ENCODE data around the gene ZNF235. TPM values are rescaled to one million over a fixed set of nuclear protein-coding genes. Genes with fewer than 3 reads are reported as not detected.

Gene ZNF235
- total RNA-seq, 1 donor = 4.0 TPM

DNA sequence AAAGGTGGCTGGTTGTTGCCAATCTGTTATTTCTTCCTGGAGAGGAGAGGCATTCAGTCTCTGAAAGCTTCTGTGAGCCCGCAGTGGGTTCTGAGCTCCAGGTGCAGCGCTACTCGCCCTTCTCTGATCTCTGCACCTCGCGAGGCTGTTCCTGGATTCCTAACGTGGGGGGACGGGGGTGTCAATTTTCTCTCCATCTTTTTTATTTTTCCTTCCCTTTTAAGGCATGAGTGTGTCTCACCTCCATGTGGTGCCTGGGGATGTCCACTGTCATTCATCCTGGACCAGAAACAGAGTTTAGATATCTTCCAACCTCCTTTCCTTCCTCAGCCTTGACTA, 44.5 kb downstream of the ZNF235 start:
- TF ChIP-seq, protein P1, sequence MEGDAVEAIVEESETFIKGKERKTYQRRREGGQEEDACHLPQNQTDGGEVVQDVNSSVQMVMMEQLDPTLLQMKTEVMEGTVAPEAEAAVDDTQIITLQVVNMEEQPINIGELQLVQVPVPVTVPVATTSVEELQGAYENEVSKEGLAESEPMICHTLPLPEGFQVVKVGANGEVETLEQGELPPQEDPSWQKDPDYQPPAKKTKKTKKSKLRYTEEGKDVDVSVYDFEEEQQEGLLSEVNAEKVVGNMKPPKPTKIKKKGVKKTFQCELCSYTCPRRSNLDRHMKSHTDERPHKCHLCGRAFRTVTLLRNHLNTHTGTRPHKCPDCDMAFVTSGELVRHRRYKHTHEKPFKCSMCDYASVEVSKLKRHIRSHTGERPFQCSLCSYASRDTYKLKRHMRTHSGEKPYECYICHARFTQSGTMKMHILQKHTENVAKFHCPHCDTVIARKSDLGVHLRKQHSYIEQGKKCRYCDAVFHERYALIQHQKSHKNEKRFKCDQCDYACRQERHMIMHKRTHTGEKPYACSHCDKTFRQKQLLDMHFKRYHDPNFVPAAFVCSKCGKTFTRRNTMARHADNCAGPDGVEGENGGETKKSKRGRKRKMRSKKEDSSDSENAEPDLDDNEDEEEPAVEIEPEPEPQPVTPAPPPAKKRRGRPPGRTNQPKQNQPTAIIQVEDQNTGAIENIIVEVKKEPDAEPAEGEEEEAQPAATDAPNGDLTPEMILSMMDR (IDR thresholded peaks at IDR 0.05; ENCODE audit: extremely low read depth, low read depth, low read length) = no peak
- peak; percentile 10 for DNase-seq (ENCODE audit: insufficient read length, low spot score, missing footprints)
- Histone ChIP-seq H3K4me1 (ENCODE audit: insufficient read depth, low read length) (peaks cover 7% of the 10 kb centered on the region), H3K4me3 (ENCODE audit: insufficient read depth, low read length) (peak overlapping the region; percentile 69), H2AFZ (ENCODE audit: low read length) (peak overlapping the region; percentile 91), H3K27ac (ENCODE audit: low read depth, low read length) (no peak overlapping the region), H3K9me3 (ENCODE audit: low read depth, low read length) (peaks cover 3% of the 10 kb centered on the region), H3K36me3 (ENCODE audit: insufficient read depth, low read length) (no peaks in the 10 kb centered on the region), H3K4me2 (ENCODE audit: insufficient read depth, low read length) (peak overlapping the region; percentile 83), H3K79me2 (ENCODE audit: insufficient read depth, low read length) (no peaks in the 10 kb centered on the region), H3K27me3 (ENCODE audit: insufficient read depth, low read length) (no peaks in the 10 kb centered on the region), H4K20me1 (ENCODE audit: insufficient read depth, low read length) (no peaks in the 10 kb centered on the region)

DNA sequence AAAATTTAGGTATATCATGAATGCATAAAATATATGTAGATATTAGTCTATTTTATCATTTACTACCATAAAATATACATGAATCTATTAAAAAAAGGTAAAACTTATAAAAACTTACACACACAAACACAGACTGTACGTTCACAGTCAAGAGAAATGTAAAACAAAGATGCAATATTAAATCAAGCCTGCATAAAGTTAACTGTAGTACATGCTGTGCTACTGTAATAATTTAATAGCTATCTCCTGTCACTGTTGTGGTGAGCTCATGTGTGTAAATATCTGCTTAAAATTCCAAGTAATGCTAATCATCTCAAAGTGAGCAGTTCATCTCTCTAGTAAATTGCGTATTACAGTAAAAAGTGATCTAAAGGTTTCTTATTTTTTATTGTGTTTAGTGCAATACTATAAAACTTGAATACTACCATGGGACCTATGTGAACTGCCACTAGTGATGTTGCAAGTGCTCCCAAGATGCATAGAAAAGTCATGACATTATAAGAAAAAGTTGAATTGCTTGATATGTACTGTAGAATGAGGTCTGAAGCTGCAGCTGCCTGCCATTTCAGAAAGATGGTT, 45.9 kb downstream of the ZNF235 start:
- H2AFZ ChIP-seq (ENCODE audit: low read length) = no peak overlapping the region
- no peak overlapping the region for H3K4me2 ChIP-seq (ENCODE audit: insufficient read depth, low read length)
- peaks cover 7% of the 10 kb centered on the region for H3K9me3 ChIP-seq (ENCODE audit: low read depth, low read length)
- no peaks in the 10 kb centered on the region for H4K20me1 ChIP-seq (ENCODE audit: insufficient read depth, low read length)
- no peaks in the 10 kb centered on the region for H3K27me3 ChIP-seq (ENCODE audit: insufficient read depth, low read length)
- TF ChIP-seq, protein P1 (IDR thresholded peaks at IDR 0.05; ENCODE audit: extremely low read depth, low read depth, low read length) = no peak
- H3K4me3 ChIP-seq (ENCODE audit: insufficient read depth, low read length) = no peak overlapping the region
- DNase-seq (ENCODE audit: insufficient read length, low spot score, missing footprints) = no peak
- H3K36me3 ChIP-seq (ENCODE audit: insufficient read depth, low read length) = no peaks in the 10 kb centered on the region
- H3K4me1 ChIP-seq (ENCODE audit: insufficient read depth, low read length) = peaks cover 7% of the 10 kb centered on the region
- H3K27ac ChIP-seq (ENCODE audit: low read depth, low read length) = no peak overlapping the region
- no peaks in the 10 kb centered on the region for H3K79me2 ChIP-seq (ENCODE audit: insufficient read depth, low read length)

DNA sequence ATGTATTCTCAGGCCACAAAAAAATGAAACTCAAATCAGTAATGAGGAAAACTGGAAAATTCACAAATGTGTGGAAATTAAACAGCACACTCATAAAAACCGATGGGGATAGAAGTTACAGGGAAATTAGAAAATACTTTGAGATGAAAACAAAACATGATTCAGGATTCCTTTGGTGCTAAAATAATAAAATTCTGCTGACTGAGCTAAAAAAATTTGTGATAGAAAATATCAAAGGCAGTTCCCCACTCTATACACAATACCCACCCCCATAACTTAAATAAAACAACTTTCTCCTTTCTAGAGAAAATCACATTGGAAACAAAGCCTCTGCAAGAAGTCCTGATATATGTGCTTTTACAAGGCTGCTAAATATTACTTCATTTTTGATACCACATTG, 46.7 kb downstream of the ZNF235 start:
- Histone ChIP-seq H2AFZ (ENCODE audit: low read length) (no peak overlapping the region), H3K27ac (ENCODE audit: low read depth, low read length) (no peak overlapping the region), H4K20me1 (ENCODE audit: insufficient read depth, low read length) (no peaks in the 10 kb centered on the region), H3K9me3 (ENCODE audit: low read depth, low read length) (peaks cover 7% of the 10 kb centered on the region), H3K4me2 (ENCODE audit: insufficient read depth, low read length) (no peak overlapping the region), H3K36me3 (ENCODE audit: insufficient read depth, low read length) (no peaks in the 10 kb centered on the region), H3K4me3 (ENCODE audit: insufficient read depth, low read length) (no peak overlapping the region), H3K4me1 (ENCODE audit: insufficient read depth, low read length) (peaks cover 7% of the 10 kb centered on the region), H3K27me3 (ENCODE audit: insufficient read depth, low read length) (no peaks in the 10 kb centered on the region), H3K79me2 (ENCODE audit: insufficient read depth, low read length) (no peaks in the 10 kb centered on the region)
- TF ChIP-seq, protein P1 (IDR thresholded peaks at IDR 0.05; ENCODE audit: extremely low read depth, low read depth, low read length) = no peak
- no peak for DNase-seq (ENCODE audit: insufficient read length, low spot score, missing footprints)

DNA sequence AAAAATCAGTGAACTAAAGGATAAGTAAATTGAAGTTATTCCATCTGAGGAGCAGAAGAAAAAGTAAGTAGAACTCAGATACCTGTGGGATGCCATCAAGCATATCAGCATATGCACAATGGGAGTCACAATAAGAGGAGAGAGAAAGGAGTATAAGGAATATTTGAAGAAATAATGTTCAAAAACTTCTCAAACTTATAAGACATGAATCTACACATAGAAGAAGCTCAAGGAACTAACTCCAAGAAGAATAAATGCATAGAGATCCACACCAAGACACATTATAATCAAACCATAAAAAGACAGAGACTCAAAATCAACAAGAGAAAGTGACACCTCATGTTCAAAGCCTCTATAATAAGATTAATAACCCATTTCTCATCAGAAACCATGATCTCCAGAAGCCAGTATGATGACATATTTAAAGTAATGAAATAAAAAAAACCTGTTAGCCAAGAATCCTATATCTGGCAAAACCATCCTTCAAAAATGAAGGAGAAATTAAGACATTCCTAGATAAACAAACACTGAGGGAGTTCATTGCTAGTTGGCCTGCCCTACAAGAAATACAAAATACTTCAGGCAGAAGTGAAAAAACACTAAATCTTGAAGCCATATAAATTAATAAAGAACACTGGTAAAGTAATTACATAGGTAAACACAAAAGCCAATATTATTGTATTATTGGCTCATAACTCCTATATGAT, 49.0 kb downstream of the ZNF235 start:
- Histone ChIP-seq H3K27me3 (ENCODE audit: insufficient read depth, low read length) (no peaks in the 10 kb centered on the region), H3K4me2 (ENCODE audit: insufficient read depth, low read length) (no peak overlapping the region), H3K4me3 (ENCODE audit: insufficient read depth, low read length) (no peak overlapping the region), H3K9me3 (ENCODE audit: low read depth, low read length) (peaks cover 7% of the 10 kb centered on the region), H2AFZ (ENCODE audit: low read length) (no peak overlapping the region), H3K36me3 (ENCODE audit: insufficient read depth, low read length) (no peaks in the 10 kb centered on the region), H3K27ac (ENCODE audit: low read depth, low read length) (no peak overlapping the region), H3K4me1 (ENCODE audit: insufficient read depth, low read length) (peaks cover 7% of the 10 kb centered on the region), H4K20me1 (ENCODE audit: insufficient read depth, low read length) (no peaks in the 10 kb centered on the region), H3K79me2 (ENCODE audit: insufficient read depth, low read length) (no peaks in the 10 kb centered on the region)
- TF ChIP-seq, protein P1 (IDR thresholded peaks at IDR 0.05; ENCODE audit: extremely low read depth, low read depth, low read length) = no peak
- DNase-seq (ENCODE audit: insufficient read length, low spot score, missing footprints) = no peak

Measured in osteoblast (primary cell).